Peyer's patch (tissue), 4 donors: ENCODE data around the gene RILPL2.

Experiments used
- POLR2A ChIP-seq, 2 donors: fragments of 450-650 bp; IDR thresholded peaks; one replicate each; pipeline ENCODE4 v1.5.1; 2017; ENCODE audit warnings: antibody characterized with exemption in 2 of 2, mild to moderate bottlenecking in 2 of 2, moderate library complexity in 2 of 2
- TF ChIP-seq, protein P1 (sequence below), 6 experiments: fragments of 450-650 bp in 4 of 6; fragments of 200-600 bp in 2 of 6; sonication (generic) in 1 of 6; IDR thresholded peaks; one replicate each; pipeline ENCODE4 v1.5.1; 2017 to 2019; ENCODE audit warnings: antibody characterized with exemption in 6 of 6, mild to moderate bottlenecking in 3 of 6, moderate library complexity in 1 of 6

DNA sequence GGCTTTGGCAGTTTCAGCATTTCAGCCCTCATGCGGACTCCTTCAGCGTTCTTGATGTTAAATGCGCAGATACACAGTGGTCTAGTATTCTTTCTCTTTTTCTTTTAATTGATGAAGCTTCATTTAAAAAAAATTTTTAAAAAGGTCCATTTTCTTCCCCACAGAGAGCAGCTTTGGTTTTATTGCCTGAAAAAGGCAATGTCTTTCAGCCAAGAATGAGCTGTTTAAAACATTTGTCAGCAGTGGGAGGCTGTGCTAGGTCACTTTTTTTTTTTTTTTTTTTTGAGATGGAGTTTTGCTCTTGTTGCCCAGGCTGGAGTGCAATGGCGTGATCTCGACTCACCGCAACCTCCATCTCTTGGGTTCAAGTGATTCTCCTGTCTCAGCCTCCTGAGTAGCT, 39.1 kb downstream of the RILPL2 start:
- TF ChIP-seq, protein P1, sequence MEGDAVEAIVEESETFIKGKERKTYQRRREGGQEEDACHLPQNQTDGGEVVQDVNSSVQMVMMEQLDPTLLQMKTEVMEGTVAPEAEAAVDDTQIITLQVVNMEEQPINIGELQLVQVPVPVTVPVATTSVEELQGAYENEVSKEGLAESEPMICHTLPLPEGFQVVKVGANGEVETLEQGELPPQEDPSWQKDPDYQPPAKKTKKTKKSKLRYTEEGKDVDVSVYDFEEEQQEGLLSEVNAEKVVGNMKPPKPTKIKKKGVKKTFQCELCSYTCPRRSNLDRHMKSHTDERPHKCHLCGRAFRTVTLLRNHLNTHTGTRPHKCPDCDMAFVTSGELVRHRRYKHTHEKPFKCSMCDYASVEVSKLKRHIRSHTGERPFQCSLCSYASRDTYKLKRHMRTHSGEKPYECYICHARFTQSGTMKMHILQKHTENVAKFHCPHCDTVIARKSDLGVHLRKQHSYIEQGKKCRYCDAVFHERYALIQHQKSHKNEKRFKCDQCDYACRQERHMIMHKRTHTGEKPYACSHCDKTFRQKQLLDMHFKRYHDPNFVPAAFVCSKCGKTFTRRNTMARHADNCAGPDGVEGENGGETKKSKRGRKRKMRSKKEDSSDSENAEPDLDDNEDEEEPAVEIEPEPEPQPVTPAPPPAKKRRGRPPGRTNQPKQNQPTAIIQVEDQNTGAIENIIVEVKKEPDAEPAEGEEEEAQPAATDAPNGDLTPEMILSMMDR (IDR thresholded peaks at IDR 0.05), result no peak
- no peak for TF ChIP-seq POLR2A (IDR thresholded peaks at IDR 0.05)
